ENCODE data around the gene RNF208.

DNA sequence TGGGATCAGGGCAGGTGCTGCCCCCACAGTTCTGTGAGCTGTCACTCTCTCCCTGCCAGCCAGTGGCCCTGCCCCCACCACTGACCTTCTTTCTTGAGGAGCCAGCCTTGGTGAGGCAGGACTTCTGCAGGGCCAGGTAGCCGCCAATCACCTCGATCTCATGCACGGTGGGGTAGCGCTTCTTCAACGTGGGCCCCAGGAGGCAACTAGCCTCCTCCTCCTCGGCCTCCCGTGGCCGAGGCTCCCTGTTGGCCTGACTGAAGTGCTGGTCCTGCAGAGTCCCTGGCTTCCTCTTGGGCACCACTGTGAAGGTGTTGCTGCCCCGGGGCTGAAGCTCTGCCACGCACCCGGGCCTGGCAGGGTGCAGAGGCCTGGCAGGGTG lies 23.1 kb downstream of the RNF208 start:
- TF ChIP-seq, protein P1, sequence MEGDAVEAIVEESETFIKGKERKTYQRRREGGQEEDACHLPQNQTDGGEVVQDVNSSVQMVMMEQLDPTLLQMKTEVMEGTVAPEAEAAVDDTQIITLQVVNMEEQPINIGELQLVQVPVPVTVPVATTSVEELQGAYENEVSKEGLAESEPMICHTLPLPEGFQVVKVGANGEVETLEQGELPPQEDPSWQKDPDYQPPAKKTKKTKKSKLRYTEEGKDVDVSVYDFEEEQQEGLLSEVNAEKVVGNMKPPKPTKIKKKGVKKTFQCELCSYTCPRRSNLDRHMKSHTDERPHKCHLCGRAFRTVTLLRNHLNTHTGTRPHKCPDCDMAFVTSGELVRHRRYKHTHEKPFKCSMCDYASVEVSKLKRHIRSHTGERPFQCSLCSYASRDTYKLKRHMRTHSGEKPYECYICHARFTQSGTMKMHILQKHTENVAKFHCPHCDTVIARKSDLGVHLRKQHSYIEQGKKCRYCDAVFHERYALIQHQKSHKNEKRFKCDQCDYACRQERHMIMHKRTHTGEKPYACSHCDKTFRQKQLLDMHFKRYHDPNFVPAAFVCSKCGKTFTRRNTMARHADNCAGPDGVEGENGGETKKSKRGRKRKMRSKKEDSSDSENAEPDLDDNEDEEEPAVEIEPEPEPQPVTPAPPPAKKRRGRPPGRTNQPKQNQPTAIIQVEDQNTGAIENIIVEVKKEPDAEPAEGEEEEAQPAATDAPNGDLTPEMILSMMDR (IDR thresholded peaks at IDR 0.05), result no peak
- no peak for TF ChIP-seq ZFX (IDR thresholded peaks at IDR 0.05; ENCODE audit: borderline replicate concordance)

Measured in 22Rv1 (cell line).